Measurements from ENCODE around the gene PDE3A. TPM values are rescaled to one million over a fixed set of nuclear protein-coding genes. Genes with fewer than 3 reads are reported as not detected.

Gene PDE3A
- total and polyA plus RNA-seq, 4 experiments from 2014 or later = not detected

DNA sequence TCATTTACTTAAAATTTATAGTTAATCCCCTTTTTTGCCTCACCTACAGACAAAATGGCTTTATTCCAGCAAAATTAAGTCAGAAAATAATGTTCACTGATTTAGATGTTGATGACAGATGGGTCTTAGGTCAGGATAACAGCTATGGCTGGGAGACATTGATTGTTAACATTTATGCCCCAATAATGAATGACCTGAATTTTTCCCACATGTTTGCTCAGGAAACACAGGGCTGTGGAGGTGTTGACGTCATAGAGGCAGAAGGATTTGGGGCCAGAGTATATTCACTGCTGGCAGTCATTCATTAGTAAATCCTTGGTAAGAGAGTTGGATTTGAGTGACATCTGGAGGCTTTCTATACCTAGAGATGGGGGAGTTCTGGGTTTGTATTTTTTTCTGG lies 121.3 kb downstream of the PDE3A start:
- no peak for DNase-seq
- H3K27ac Mint-ChIP-seq = no peak overlapping the region
- no peak overlapping the region for H3K4me3 Mint-ChIP-seq
- Histone ChIP-seq H3K4me1 (ENCODE audit: insufficient read depth, low read length) (no peaks in the 10 kb centered on the region), H3K36me3 (ENCODE audit: insufficient read depth, low read length) (no peaks in the 10 kb centered on the region), H3K27ac (ENCODE audit: low read depth, low read length) (no peak overlapping the region), H3K9me3 (ENCODE audit: control insufficient read depth in 1 of 2, low read length in 2 of 2) (no peaks in the 10 kb centered on the region), H3K4me3 (ENCODE audit: low read length in 2 of 2) (no peak overlapping the region), H3K27me3 (ENCODE audit: insufficient read depth, low read length) (no peaks in the 10 kb centered on the region)
- H3K9me3 Mint-ChIP-seq = peaks cover 0 to 3% (median 0%) of the 10 kb centered on the region in 8 donors
- intact Hi-C loops (cut with micrococcal nuclease) = no loop called here
- ChIA-PET POLR2A (ENCODE audit: partially characterized antibody) (no interaction called here), CTCF (ENCODE audit: partially characterized antibody) (no interaction called here)
- H3K36me3 Mint-ChIP-seq = no peaks in the 10 kb centered on the region
- peaks cover 0 to 4% (median 0%) of the 10 kb centered on the region in 4 donors for H3K4me1 Mint-ChIP-seq
- H3K27me3 Mint-ChIP-seq = no peaks in the 10 kb centered on the region

DNA sequence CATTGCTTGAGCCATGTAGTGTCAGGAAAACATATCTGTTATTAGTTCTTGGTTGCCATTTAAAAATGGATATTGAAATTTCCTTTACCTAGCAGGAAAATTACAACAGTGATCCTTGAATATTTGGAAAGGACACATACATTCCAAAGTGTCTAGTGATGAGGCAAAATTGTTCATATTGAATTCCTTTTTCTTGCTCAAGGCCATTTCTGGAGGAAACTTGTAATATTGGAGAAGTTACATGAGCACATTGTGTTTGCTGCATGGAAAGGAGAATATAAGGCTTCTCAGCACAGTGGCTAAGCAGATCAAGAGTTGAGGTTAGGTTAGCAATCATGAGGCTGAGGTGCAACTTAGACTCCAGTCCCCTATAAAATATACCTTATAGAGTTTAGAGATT lies 121.9 kb downstream of the PDE3A start:
- H3K27ac ChIP-seq (ENCODE audit: low read depth, low read length) = no peak overlapping the region
- H3K36me3 ChIP-seq (ENCODE audit: insufficient read depth, low read length) = no peaks in the 10 kb centered on the region
- no peak overlapping the region for H3K4me3 Mint-ChIP-seq
- ChIA-PET CTCF (ENCODE audit: partially characterized antibody) (no interaction called here), POLR2A (ENCODE audit: partially characterized antibody) (no interaction called here)
- H3K4me3 ChIP-seq (ENCODE audit: low read length in 2 of 2) = no peak overlapping the region
- no peak for DNase-seq
- H3K9me3 ChIP-seq (ENCODE audit: control insufficient read depth in 1 of 2, low read length in 2 of 2) = no peaks in the 10 kb centered on the region
- no peaks in the 10 kb centered on the region for H3K27me3 ChIP-seq (ENCODE audit: insufficient read depth, low read length)
- intact Hi-C loops (cut with micrococcal nuclease) = no loop called here
- no peaks in the 10 kb centered on the region for H3K4me1 ChIP-seq (ENCODE audit: insufficient read depth, low read length)
- H3K27me3 Mint-ChIP-seq = no peaks in the 10 kb centered on the region
- no peak overlapping the region for H3K27ac Mint-ChIP-seq
- H3K9me3 Mint-ChIP-seq = peaks cover 0 to 3% (median 0%) of the 10 kb centered on the region in 8 donors
- peaks cover 0 to 4% (median 0%) of the 10 kb centered on the region in 4 donors for H3K4me1 Mint-ChIP-seq
- no peaks in the 10 kb centered on the region for H3K36me3 Mint-ChIP-seq

DNA sequence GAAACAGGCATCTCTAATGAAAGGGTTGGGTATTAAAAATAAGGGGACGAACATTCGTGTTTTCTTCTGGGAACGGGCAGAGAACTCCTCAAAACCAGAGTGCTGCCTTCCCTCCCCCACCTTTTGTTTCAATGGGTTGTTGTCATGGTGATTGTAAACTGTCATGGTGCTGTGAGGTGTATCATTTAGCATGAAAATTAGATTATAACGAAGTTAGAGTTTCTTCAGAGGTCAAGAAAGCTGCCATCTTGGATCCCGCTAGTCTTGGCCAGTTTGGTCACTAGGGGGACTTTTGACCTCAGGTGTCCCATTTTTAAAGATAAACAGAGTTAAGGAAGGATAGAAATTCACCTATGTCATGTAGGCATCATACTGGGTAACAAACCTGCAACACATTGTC lies 123.0 kb downstream of the PDE3A start:
- intact Hi-C loops (cut with micrococcal nuclease) = no loop called here
- Histone ChIP-seq H3K9me3 (ENCODE audit: control insufficient read depth in 1 of 2, low read length in 2 of 2) (no peaks in the 10 kb centered on the region), H3K36me3 (ENCODE audit: insufficient read depth, low read length) (no peaks in the 10 kb centered on the region), H3K27ac (ENCODE audit: low read depth, low read length) (no peak overlapping the region), H3K27me3 (ENCODE audit: insufficient read depth, low read length) (no peaks in the 10 kb centered on the region), H3K4me3 (ENCODE audit: low read length in 2 of 2) (no peak overlapping the region), H3K4me1 (ENCODE audit: insufficient read depth, low read length) (no peaks in the 10 kb centered on the region)
- Mint-ChIP-seq H3K27ac (no peak overlapping the region), H3K4me1 (peaks cover 0 to 4% (median 0%) of the 10 kb centered on the region in 4 donors), H3K9me3 (peaks cover 0 to 3% (median 0%) of the 10 kb centered on the region in 8 donors), H3K36me3 (no peaks in the 10 kb centered on the region), H3K27me3 (no peaks in the 10 kb centered on the region), H3K4me3 (no peak overlapping the region)
- DNase-seq = no peak
- POLR2A ChIA-PET (ENCODE audit: partially characterized antibody) = no interaction called here
- CTCF ChIA-PET (ENCODE audit: partially characterized antibody) = no interaction called here

DNA sequence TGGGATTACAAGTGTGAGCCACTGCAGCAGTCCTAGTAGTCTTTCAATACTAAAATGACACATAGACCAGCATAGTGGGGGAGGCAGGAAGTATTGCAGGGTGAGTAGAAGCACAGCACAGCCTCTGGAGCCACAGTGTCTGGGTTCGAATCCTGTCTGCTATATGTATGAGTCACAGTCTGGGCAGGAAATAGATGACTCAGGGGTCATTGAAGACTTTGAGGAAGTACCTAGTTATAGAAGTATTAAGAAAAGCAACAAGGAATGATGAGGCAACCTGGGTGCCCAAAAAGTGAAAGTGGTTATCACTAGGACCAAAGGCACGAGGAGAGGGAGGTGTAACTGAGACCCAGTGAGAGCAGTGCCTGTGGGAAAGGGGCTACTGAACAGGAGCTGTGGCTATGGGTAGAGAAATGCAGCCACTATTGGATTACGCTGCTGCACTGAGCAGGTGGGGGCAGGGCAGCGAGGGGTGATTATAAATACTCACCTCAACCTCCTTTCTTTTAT lies 124.0 kb downstream of the PDE3A start:
- Mint-ChIP-seq H3K27ac (no peak overlapping the region), H3K4me1 (peaks cover 0 to 4% (median 0%) of the 10 kb centered on the region in 4 donors), H3K9me3 (peaks cover 0 to 3% (median 0%) of the 10 kb centered on the region in 8 donors), H3K27me3 (no peaks in the 10 kb centered on the region), H3K36me3 (no peaks in the 10 kb centered on the region), H3K4me3 (no peak overlapping the region)
- H3K27me3 ChIP-seq (ENCODE audit: insufficient read depth, low read length) = no peaks in the 10 kb centered on the region
- no peaks in the 10 kb centered on the region for H3K36me3 ChIP-seq (ENCODE audit: insufficient read depth, low read length)
- DNase-seq = peak in 1 of 5 donors; percentile 26
- ChIA-PET POLR2A (ENCODE audit: partially characterized antibody) (no interaction called here), CTCF (ENCODE audit: partially characterized antibody) (no interaction called here)
- intact Hi-C loops (cut with micrococcal nuclease) = no loop called here
- H3K4me1 ChIP-seq (ENCODE audit: insufficient read depth, low read length) = no peaks in the 10 kb centered on the region
- no peaks in the 10 kb centered on the region for H3K9me3 ChIP-seq (ENCODE audit: control insufficient read depth in 1 of 2, low read length in 2 of 2)
- H3K4me3 ChIP-seq (ENCODE audit: low read length in 2 of 2) = no peak overlapping the region
- H3K27ac ChIP-seq (ENCODE audit: low read depth, low read length) = no peak overlapping the region

DNA sequence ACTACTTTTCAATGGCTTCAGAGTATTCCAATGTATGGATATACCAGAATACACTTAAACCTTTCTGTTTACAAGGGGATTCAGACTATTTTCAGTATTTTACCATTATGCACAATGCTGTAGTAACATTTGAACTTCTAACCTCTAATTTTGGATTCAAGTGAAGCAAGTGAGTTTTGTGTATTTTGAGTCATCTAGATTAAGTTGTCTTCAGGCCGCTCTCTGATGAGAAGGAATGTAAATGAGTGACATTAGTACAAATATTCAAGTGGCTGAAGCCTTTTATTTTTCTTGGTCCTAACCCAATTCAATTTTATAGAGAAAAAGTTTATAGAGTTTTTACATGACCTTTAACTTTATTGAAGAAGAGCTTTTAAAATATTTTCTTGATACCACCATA lies 125.6 kb downstream of the PDE3A start:
- Histone ChIP-seq H3K36me3 (ENCODE audit: insufficient read depth, low read length) (no peaks in the 10 kb centered on the region), H3K4me1 (ENCODE audit: insufficient read depth, low read length) (no peaks in the 10 kb centered on the region), H3K27me3 (ENCODE audit: insufficient read depth, low read length) (no peaks in the 10 kb centered on the region), H3K4me3 (ENCODE audit: low read length in 2 of 2) (no peak overlapping the region), H3K27ac (ENCODE audit: low read depth, low read length) (no peak overlapping the region), H3K9me3 (ENCODE audit: control insufficient read depth in 1 of 2, low read length in 2 of 2) (no peaks in the 10 kb centered on the region)
- no peaks in the 10 kb centered on the region for H3K36me3 Mint-ChIP-seq
- ChIA-PET CTCF (ENCODE audit: partially characterized antibody) (no interaction called here), POLR2A (ENCODE audit: partially characterized antibody) (no interaction called here)
- H3K27me3 Mint-ChIP-seq = no peaks in the 10 kb centered on the region
- peaks cover 0 to 4% (median 0%) of the 10 kb centered on the region in 4 donors for H3K4me1 Mint-ChIP-seq
- intact Hi-C loops (cut with micrococcal nuclease) = no loop called here
- no peak overlapping the region for H3K27ac Mint-ChIP-seq
- H3K4me3 Mint-ChIP-seq = no peak overlapping the region
- no peak for DNase-seq
- peaks cover 0 to 3% (median 0%) of the 10 kb centered on the region in 8 donors for H3K9me3 Mint-ChIP-seq

DNA sequence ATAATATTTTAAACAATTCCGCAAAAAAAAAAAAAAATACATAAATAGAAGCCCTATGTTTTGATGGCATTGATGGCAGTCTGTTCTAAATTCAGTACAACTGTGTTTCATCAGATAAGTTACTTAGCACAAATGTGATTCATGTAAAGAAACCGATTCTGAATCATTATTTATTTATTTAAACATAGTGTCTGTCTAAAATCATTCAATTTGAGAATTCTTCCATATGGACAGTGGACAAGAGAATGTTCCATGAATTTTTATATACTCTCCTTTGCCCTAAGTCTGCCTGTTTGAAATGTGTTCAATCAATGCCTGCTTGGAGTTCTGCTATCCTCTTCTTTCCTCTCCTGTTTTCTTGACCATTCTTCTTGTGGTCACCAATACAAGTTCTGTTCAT lies 126.5 kb downstream of the PDE3A start:
- Mint-ChIP-seq H3K27me3 (no peaks in the 10 kb centered on the region), H3K4me1 (peaks cover 0 to 4% (median 0%) of the 10 kb centered on the region in 4 donors), H3K4me3 (no peak overlapping the region), H3K36me3 (no peaks in the 10 kb centered on the region), H3K9me3 (peaks cover 0 to 3% (median 0%) of the 10 kb centered on the region in 8 donors), H3K27ac (no peak overlapping the region)
- Histone ChIP-seq H3K27ac (ENCODE audit: low read depth, low read length) (no peak overlapping the region), H3K4me3 (ENCODE audit: low read length in 2 of 2) (no peak overlapping the region), H3K36me3 (ENCODE audit: insufficient read depth, low read length) (no peaks in the 10 kb centered on the region), H3K9me3 (ENCODE audit: control insufficient read depth in 1 of 2, low read length in 2 of 2) (no peaks in the 10 kb centered on the region), H3K27me3 (ENCODE audit: insufficient read depth, low read length) (no peaks in the 10 kb centered on the region), H3K4me1 (ENCODE audit: insufficient read depth, low read length) (no peaks in the 10 kb centered on the region)
- POLR2A ChIA-PET (ENCODE audit: partially characterized antibody) = no interaction called here
- CTCF ChIA-PET (ENCODE audit: partially characterized antibody) = no interaction called here
- intact Hi-C loops (cut with micrococcal nuclease) = no loop called here
- no peak for DNase-seq

DNA sequence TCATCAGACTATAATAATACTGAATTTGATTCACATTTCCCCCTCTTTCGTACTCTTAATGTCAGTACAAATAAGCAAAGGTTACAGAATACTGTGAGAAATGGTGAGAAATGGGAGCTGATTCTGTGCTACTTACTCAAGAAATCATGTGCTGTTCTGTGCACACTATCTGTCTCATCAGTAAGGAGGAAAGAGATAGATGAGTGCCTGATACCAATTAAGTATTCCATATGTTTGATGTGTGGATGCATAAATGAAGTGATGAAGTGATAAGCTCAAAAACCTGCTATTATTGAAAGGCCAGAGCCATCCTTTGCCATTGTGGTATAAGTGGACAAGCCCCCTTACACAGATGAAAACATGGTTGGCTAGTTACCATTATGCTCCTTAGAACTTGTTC lies 127.7 kb downstream of the PDE3A start:
- H3K27ac ChIP-seq (ENCODE audit: low read depth, low read length) = no peak overlapping the region
- ChIA-PET CTCF (ENCODE audit: partially characterized antibody) (no interaction called here), POLR2A (ENCODE audit: partially characterized antibody) (no interaction called here)
- peaks cover 0 to 4% (median 0%) of the 10 kb centered on the region in 4 donors for H3K4me1 Mint-ChIP-seq
- H3K27me3 Mint-ChIP-seq = no peaks in the 10 kb centered on the region
- DNase-seq = no peak
- H3K27ac Mint-ChIP-seq = no peak overlapping the region
- intact Hi-C loops (cut with micrococcal nuclease) = no loop called here
- peaks cover 0 to 3% (median 0%) of the 10 kb centered on the region in 8 donors for H3K9me3 Mint-ChIP-seq
- no peaks in the 10 kb centered on the region for H3K4me1 ChIP-seq (ENCODE audit: insufficient read depth, low read length)
- no peak overlapping the region for H3K4me3 Mint-ChIP-seq
- H3K9me3 ChIP-seq (ENCODE audit: control insufficient read depth in 1 of 2, low read length in 2 of 2) = no peaks in the 10 kb centered on the region
- H3K4me3 ChIP-seq (ENCODE audit: low read length in 2 of 2) = no peak overlapping the region
- H3K27me3 ChIP-seq (ENCODE audit: insufficient read depth, low read length) = no peaks in the 10 kb centered on the region
- no peaks in the 10 kb centered on the region for H3K36me3 Mint-ChIP-seq
- H3K36me3 ChIP-seq (ENCODE audit: insufficient read depth, low read length) = no peaks in the 10 kb centered on the region

DNA sequence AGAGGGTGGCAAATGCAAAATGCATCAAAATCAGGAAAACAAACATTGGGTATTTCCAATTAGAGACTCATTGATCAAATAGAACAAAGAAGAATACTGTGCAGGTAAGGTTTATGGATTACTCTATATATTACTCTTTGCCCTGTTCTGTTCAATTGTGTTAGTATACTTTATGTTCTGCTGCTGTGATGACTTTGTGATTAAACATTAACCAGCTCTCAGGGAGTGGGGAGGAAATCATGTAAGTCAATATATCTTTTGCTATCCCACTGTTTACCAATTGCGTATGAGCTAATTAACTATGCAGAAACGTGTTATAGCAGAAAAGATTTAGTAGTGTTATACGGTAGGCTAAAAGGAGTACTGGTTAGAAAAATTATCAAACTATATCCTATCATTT lies 129.4 kb downstream of the PDE3A start:
- Mint-ChIP-seq H3K27me3 (no peaks in the 10 kb centered on the region), H3K36me3 (no peaks in the 10 kb centered on the region), H3K4me3 (no peak overlapping the region), H3K27ac (no peak overlapping the region), H3K9me3 (peaks cover 0 to 2% (median 0%) of the 10 kb centered on the region in 8 donors), H3K4me1 (no peaks in the 10 kb centered on the region)
- no peak overlapping the region for H3K27ac ChIP-seq (ENCODE audit: low read depth, low read length)
- no peak overlapping the region for H3K4me3 ChIP-seq (ENCODE audit: low read length in 2 of 2)
- ChIA-PET POLR2A (ENCODE audit: partially characterized antibody) (no interaction called here), CTCF (ENCODE audit: partially characterized antibody) (no interaction called here)
- intact Hi-C loops (cut with micrococcal nuclease) = no loop called here
- H3K9me3 ChIP-seq (ENCODE audit: control insufficient read depth in 1 of 2, low read length in 2 of 2) = no peaks in the 10 kb centered on the region
- no peaks in the 10 kb centered on the region for H3K4me1 ChIP-seq (ENCODE audit: insufficient read depth, low read length)
- no peaks in the 10 kb centered on the region for H3K27me3 ChIP-seq (ENCODE audit: insufficient read depth, low read length)
- no peaks in the 10 kb centered on the region for H3K36me3 ChIP-seq (ENCODE audit: insufficient read depth, low read length)
- no peak for DNase-seq
